Esophagus muscularis mucosa (tissue), 4 donors: ENCODE data around the gene ZNF324B.

Experiments
- CTCF ChIP-seq, 3 experiments: fragments of 200-600 bp in 2 of 3; fragments of 450-650 bp in 1 of 3; sonication (generic) in 2 of 3; IDR thresholded peaks; one replicate each; pipeline ENCODE4 v1.5.1; 2017 to 2019; ENCODE audit warnings: antibody characterized with exemption in 3 of 3, mild to moderate bottlenecking in 2 of 3, moderate library complexity in 1 of 3
- EP300 ChIP-seq: sonication (generic); formaldehyde crosslinking; IDR thresholded peaks from one replicate; pipeline ENCODE4 v1.6.1; 2017; ENCODE audit warnings: antibody characterized with exemption
- POLR2A ChIP-seq: fragments of 450-650 bp; IDR thresholded peaks from one replicate; pipeline ENCODE4 v1.6.1; 2017; ENCODE audit warnings: antibody characterized with exemption, moderate library complexity, mild to moderate bottlenecking, low read depth
- POLR2AphosphoS5 ChIP-seq, 2 donors: sonication (generic); formaldehyde crosslinking; IDR thresholded peaks; one replicate each; pipeline ENCODE4 v1.6.1; 2017; ENCODE audit warnings: antibody characterized with exemption in 2 of 2

DNA sequence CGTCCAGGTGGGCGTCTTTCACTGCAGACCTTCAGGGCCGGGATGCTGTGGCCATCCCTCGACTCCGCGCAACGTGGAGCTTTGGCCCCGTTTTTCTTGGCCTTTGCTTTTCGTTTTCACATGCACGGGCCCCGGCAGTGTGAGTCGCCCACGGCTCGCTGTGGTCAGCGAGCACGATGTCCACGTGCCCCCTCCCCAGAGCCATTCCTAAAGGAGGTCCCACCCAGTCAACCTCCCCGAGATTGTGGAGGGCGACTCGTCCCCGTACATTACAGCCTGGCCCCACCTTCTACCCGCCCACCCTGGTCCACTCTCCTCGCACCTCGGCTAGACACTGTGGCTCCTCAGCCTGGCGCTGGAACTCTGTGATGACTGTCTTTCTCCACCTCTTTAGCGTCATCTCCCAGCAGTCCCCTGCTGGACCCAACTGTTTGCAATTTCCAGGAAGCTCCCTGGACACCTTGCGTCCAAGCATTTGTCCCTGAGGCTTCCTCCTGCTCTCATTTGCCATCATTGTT lies 25.1 kb downstream of the ZNF324B start:
- TF ChIP-seq POLR2A (no peak), POLR2AphosphoS5 (IDR thresholded peaks at IDR 0.05) (no peak), CTCF (IDR thresholded peaks at IDR 0.05) (no peak), EP300 (peak; percentile 69)
